DMS53 treated with DMSO at 0.1 percent for 48 hours (cell line): ENCODE measurements around the gene SLC25A47.
"Not testable (repeated sequence)": the region's sequence is repeated elsewhere in the genome, so short reads cannot be mapped to it uniquely, and the experiment has no call there.

Source experiments
- DNase-seq: peaks from one replicate; lab custom pipeline; 2025; ENCODE audit not compliant: unreplicated experiment; lab: John Stamatoyannopoulos, UW

Gene SLC25A47

DNA sequence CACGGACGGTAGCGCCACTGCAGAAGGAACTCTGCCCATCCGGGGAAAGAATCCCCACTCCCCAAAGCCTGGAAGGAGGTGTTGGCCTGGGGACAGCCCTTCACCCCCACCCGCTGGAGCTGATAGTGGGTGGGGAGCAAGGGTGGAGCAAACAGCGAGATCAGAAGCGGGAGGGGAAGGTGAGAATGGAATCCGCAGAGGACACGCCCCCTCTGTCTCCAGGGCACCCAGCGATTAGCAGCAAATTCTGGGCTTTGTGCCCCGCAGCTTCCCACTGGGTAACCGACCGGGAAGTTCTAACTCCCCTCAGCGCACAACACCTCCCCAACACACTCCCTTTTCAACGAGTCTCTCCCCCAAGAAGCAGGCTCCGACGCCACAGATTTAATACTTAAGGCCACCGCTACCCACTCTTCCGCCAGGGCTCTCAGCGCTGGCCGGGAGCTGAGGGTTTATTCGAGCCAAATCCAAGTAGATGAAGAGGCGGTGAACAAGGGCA, 18.3 kb upstream of the SLC25A47 start:
- no peak for DNase-seq

DNA sequence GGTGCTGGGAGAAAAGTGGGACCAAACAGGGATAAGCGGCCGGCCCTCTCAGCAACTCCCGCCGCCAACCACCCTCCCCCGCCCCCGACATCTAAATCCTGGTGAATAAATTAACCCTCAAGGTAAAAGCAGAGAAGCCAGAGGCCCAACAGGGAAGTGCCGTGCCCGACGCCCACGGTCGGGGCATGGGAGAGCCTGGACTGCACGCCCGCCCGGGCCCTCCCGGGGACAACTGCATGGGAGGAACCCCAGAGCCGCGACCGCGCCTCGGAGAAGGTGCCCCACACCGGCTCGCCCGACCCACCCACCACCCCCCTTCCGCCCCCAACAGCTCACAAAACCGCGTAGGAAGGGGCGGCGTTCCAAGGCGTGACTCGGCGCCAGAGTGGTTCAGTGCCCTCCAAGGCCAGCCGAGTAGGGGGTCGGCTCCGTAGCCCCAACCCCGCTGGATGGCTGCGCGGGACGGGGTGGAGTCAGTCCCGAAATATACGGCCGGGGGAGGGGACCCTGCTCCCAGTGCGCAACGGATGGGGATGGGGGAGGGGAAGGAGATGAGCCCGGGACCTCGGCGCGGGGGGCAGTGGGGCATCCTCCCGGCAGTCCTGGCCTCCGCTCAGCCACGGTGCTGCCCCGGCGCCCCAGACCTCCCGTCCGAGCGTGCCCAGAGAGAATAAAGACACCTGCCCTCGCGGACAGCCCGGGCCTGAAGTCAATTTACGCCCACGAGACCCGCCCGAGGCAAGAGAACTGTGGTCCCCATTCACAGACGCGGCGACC, 17.6 kb upstream of the SLC25A47 start:
- no peak for DNase-seq

- peak; percentile 51 for DNase-seq
Measured at GRCh38 chr14:100306101-100306997, 16.8 kb upstream of the SLC25A47 start, which contains the start of gene SLC25A29. TSS of gene SLC25A29 (minus strand) at chr14:100306444. CDS start at chr14:100306232, 212 bp downstream.

GRCh38 chr14:100306998-100307765, 16.0 kb upstream of the SLC25A47 start:
- DNase-seq = no peak

DNA sequence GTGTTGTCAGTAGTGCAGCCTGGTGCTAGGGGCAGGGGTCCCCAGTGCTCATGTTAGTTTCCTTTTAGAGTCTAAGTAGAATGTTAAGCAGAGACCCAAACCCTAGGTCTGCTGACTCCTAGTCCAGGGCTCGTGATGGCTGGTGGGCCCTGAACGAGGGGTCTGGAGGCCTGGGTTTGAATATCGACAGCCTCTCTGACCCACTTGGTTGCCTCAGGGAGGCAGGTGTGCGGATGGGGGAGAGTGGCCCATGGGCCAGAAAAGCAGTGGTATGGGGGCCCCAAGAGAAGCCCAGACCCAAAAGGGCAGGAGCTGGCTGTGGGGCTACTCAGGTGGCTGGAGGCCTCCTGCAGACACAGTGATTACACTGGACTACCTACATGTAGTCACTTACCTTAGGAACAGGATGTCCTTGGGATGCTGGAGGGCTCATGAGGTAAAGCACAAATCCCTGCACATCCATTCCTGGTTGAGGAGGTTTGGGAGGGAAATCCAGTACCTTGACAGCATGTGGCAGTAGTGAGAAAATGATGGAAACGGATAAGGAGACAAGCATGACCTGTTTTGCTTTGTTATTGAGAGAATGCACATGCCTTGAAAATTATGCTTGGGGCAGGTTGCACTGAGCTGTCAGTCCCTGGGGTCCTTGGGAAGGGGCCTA, 15.2 kb upstream of the SLC25A47 start:
- DNase-seq = no peak

DNA sequence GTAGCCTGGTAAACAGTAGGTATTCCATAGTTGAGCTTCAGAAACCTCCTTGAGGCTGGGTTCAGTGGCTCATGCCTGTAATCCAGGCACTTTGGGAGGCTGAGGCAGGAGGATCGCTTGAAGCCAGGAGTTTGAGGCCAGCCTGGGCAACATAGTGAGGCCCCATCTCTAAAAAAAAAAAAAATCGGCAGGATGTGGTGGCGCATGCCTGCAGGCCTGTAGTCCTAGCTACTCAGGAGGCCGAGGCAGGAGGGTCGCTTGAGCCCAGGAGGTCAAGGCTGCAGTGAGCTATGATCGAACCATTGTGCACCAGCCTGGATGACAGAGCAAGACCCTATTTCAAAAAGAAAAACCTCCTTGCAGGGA, 14.7 kb upstream of the SLC25A47 start:
- DNase-seq = not testable (repeated sequence)

- DNase-seq = no peak
Measured at GRCh38 chr14:100309028-100309737, 14.0 kb upstream of the SLC25A47 start.

DNA sequence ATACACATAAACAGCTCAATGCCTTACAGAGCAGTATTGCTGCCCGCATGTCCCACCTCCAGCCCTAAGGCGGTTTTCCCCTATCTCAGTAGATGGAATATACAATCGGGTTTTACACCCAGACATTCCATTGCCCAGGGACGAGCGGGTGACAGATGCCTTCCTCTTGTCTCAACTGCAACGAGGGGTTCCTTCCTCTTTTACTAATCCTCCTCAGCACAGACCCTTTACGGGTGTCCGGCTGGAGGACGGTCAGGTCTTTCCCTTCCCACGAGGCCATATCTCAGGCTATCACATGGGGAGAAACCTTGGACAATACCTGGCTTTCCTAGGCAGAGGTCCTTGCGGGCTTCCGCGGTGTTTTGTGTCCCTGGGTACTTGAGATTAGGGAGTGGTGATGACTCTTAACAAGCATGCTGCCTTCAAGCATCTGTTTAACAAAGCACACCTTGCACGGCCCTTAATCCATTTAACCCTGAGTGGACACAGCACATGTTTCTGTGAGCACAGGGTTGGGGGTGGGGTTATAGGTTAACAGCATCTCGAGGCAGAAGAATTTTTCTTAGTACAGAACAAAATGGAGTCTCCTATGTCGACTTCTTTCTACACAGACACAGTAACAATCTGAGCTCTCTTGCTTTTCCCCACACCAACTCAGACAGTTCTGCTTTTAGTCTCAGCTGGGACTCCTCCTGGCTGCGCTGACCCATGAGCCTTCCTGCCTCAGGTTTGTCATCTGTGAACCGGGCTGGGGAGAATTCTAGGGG, 10.8 kb upstream of the SLC25A47 start:
- DNase-seq = not testable (repeated sequence)

GRCh38 chr14:100312877-100313400, 10.2 kb upstream of the SLC25A47 start:
- DNase-seq = no peak

GRCh38 chr14:100313464-100314230, 9.5 kb upstream of the SLC25A47 start:
- DNase-seq = no peak

- no peak for DNase-seq
Measured at GRCh38 chr14:100314724-100315123, 8.4 kb upstream of the SLC25A47 start.

GRCh38 chr14:100317389-100317788, 5.8 kb upstream of the SLC25A47 start:
- DNase-seq = no peak

DNA sequence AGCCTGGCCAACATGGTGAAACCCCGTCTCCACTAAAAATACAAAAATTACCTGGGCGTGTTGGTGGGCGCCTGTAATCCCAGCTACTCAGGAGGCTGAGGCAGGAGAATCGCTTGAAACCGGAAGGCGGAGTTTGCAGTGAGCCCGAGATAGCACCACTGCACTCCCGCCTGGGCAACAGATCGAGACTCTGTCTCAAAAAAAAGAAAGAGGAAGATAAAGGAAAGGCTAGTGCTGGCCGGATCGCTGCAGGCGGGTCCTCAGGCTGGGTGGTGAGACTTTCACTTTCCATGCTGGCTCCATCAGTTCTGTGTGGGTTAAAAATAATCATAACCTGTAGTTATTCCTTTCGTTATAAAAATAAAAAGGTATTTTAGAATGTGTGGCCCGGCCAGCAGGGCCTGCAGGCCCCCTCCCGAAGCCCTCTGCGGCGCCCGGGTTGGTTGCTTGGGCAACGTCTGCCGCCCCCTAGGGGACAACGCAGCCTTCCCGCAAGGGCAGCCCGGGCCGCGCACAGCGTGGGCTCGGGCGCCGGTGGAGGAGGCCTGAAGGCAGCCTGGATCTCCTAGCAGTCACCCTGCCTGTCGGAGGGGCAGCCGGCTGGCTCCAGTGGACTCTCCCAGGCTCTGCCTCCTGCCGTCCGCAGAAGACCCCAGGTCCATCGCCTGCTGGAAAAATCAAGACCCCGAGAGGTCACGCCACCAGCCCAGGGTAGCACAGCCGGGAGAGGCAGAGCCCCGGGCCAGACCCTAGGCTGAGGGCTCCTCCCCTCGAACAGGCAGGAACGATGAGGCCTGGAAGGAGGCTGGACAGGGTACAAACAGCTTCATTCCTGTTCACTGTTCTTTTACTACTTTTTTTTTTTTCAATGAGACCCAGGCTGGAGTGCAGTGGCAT, 5.0 kb upstream of the SLC25A47 start:
- DNase-seq = no peak

DNA sequence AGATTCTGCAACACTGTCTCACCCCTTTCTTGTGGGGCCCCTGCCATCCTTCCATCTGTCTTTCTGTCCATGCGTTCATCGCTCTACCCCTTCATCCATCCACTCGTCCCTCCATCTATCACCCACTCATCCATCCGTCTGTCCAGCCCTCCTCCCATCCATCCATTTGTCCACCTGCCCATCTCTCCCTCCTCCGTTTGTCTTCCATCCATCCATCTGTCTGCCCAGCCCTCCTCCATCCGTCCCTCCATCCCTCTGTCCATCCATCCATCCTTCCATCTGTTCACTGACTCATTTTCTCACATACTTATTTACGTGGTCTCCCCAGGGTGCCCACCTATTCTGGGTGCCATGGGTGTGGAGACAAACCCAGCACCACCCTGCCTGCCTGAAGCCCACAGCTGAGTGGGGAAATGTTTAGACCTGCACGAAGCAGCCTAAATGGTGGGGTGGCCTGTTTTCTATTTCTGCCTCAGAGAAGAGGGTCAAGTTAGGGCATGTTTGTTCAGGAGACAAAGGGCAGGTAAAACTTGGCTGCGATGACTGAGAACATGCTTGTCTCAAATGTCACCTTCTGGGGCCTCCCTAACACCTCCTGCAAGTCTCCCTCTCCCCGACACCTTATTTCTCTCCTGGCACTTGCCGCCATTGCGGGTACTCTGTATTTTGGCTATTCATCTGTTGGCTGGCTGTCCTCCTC, 2.8 kb upstream of the SLC25A47 start:
- no peak for DNase-seq

DNA sequence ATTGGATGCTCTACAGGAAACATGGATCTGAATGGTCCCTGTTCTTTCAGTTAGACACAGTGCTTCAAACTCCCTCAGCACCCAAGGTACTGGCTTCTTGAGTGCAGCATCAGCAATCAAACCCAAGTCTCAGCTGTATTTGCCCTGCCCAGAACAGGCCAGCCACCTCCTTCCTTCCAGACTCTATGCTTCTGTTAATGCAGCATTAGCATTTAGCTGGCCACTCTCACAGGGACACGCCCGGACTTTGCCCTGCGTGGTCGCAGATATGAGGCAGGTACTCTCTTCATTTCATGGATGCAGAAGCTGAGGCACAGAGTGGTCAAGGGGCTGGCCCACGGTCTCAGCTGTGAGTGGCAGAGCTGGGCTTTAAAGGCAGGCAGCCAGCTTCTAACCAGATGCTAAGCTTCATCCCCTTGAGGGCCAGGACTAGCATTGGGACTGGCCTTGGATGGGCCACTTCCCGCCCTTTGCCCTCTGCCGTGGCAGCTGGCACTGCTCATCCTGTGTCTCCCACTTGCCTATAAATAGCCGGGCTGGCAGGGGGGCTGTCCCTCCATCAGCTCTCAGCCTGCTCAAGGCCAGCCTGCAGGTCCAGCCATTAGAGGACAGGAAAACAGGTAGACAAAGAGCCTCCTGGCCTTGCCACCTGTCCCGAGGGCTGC, 1.5 kb upstream of the SLC25A47 start:
- DNase-seq = peak; percentile 44
